Endothelial cell of umbilical vein (primary cell): Measurements from ENCODE around the gene B9D1. TPM values are rescaled to one million over a fixed set of nuclear protein-coding genes. Genes with fewer than 3 reads are reported as not detected.

Experiments
- BruUV-seq: library from RNA; stranded (reverse); fragments of 400-500 nt; replicated peaks from 2 replicates; lab custom pipeline; 2021; lab: Mats Ljungman, UMichigan
- CTCF ChIA-PET: fragments of 300-600, 350-600 bp; sonication (Branson Sonifier 250); formaldehyde crosslinking; loops from one replicate; lab custom pipeline; 2021; ENCODE audit warnings: antibody characterized with exemption, inconsistent platforms; lab: Charles Lee
- POLR2A ChIA-PET: fragments of 300-600, 350-600 bp; sonication (Branson Sonifier 250); formaldehyde crosslinking; loops from one replicate; lab custom pipeline; 2021; ENCODE audit warnings: antibody characterized with exemption, inconsistent platforms; lab: Charles Lee
- DNase-seq: peaks from one replicate; pipeline ENCODE4 v3.0.0-alpha.2; 2011; ENCODE audit warnings: low read depth, low spot score
- FAIRE-seq: peaks from 2 replicates; lab custom pipeline; 2011; peaks lifted over from hg19 to GRCh38; lab: Jason Lieb, UNC
- H2AFZ ChIP-seq: 2 replicates; pipeline ENCODE4 v1.6.0; 2012; ENCODE audit warnings: low read depth, low read length, control low read depth, inconsistent platforms
- H3K27ac ChIP-seq: 2 replicates; pipeline ENCODE4 v1.5.1; 2011; ENCODE audit warnings: low read depth, mild to moderate bottlenecking, control low read depth, low read length, moderate library complexity; ENCODE audit not compliant: insufficient read depth
- H3K27me3 ChIP-seq, 2 experiments: 2 replicates each; pipeline versions ENCODE4 v1.6.0 to v1.6.1; 2011; ENCODE audit warnings: low read length in 2 of 2, mixed read lengths in 1 of 2; ENCODE audit not compliant: control insufficient read depth in 2 of 2, insufficient read depth in 2 of 2
- H3K36me3 ChIP-seq, 2 experiments: 2 replicates in 1 of 2; 3 replicates in 1 of 2; pipeline ENCODE4 v1.5.1; 2011; ENCODE audit warnings: low read length in 2 of 2, mild to moderate bottlenecking in 1 of 2, moderate library complexity in 1 of 2; ENCODE audit not compliant: control insufficient read depth in 2 of 2, insufficient read depth in 2 of 2; ENCODE audit errors: extremely low read depth in 1 of 2
- H3K4me1 ChIP-seq: 3 replicates; pipeline ENCODE4 v1.5.1; 2011; ENCODE audit warnings: mild to moderate bottlenecking, low read length; ENCODE audit not compliant: control insufficient read depth, insufficient read depth; ENCODE audit errors: extremely low read depth
- H3K4me2 ChIP-seq: 2 replicates; pipeline ENCODE4 v1.6.1; 2011; ENCODE audit warnings: low read length, control low read depth, mixed read lengths; ENCODE audit not compliant: insufficient read depth
- H3K4me3 ChIP-seq, 3 experiments: fragments of 200-600 bp in 1 of 3; sonication (generic), shearing (Covaris generic) in 1 of 3; replicated peaks in 1 of 3; 2 replicates each; pipeline ENCODE4 v1.5.1; 2011 to 2016; ENCODE audit warnings: control low read depth in 3 of 3, low read length in 3 of 3, mild to moderate bottlenecking in 2 of 3, inconsistent platforms in 1 of 3, low read depth in 1 of 3, moderate library complexity in 1 of 3; ENCODE audit not compliant: insufficient read depth in 1 of 3
- H3K79me2 ChIP-seq: 2 replicates; pipeline ENCODE4 v1.6.0; 2012; ENCODE audit warnings: low read length, inconsistent platforms; ENCODE audit not compliant: control insufficient read depth, insufficient read depth
- H3K9ac ChIP-seq: replicated peaks from 2 replicates; pipeline ENCODE3; 2011; ENCODE audit warnings: low read length, control low read depth; ENCODE audit not compliant: insufficient read depth; ENCODE audit errors: extremely low read depth
- H3K9me1 ChIP-seq: replicated peaks from 3 replicates; pipeline ENCODE4 v1.6.0; 2011; ENCODE audit warnings: mild to moderate bottlenecking, low read length; ENCODE audit not compliant: control insufficient read depth, insufficient read depth; ENCODE audit errors: extremely low read depth
- H3K9me3 ChIP-seq: replicated peaks from 2 replicates; pipeline ENCODE4 v1.5.1; 2012; ENCODE audit warnings: low read length, inconsistent platforms; ENCODE audit not compliant: control insufficient read depth, insufficient read depth
- H4K20me1 ChIP-seq: replicated peaks from 2 replicates; pipeline ENCODE3; 2011; ENCODE audit warnings: mild to moderate bottlenecking, low read length; ENCODE audit not compliant: control insufficient read depth, insufficient read depth; ENCODE audit errors: extremely low read depth
- CTCF ChIP-seq, 2 donors: IDR thresholded peaks; 1 replicate in 1 of 2; 2 replicates in 1 of 2; pipeline ENCODE4 v1.5.1; 2011; ENCODE audit warnings: low read length in 2 of 2, mild to moderate bottlenecking in 2 of 2, moderate library complexity in 2 of 2, control low read depth in 1 of 2, inconsistent platforms in 1 of 2, low read depth in 1 of 2; ENCODE audit not compliant: insufficient read depth in 1 of 2; ENCODE audit errors: extremely low read depth in 1 of 2
- EZH2 ChIP-seq: IDR thresholded peaks from 2 replicates; pipeline ENCODE4 v1.6.1; 2012; ENCODE audit warnings: borderline replicate concordance, low read depth, mild to moderate bottlenecking, moderate library complexity, low read length, inconsistent platforms; ENCODE audit not compliant: severe bottlenecking
- FOS ChIP-seq: IDR thresholded peaks from 2 replicates; pipeline ENCODE4 v1.6.1; 2011; ENCODE audit warnings: mild to moderate bottlenecking, low read length, moderate library complexity, borderline replicate concordance; ENCODE audit not compliant: insufficient read depth
- GATA2 ChIP-seq: IDR thresholded peaks from 2 replicates; pipeline ENCODE4 v1.7.0; 2011; ENCODE audit warnings: low read depth, mild to moderate bottlenecking, moderate library complexity, mixed read lengths, low read length; ENCODE audit not compliant: insufficient read length, insufficient read depth
- JUN ChIP-seq: IDR thresholded peaks from 2 replicates; pipeline ENCODE4 v1.6.1; 2011; ENCODE audit warnings: borderline replicate concordance, low read depth; ENCODE audit not compliant: insufficient read length, insufficient read depth
- MAX ChIP-seq: IDR thresholded peaks from 2 replicates; pipeline ENCODE4 v1.6.1; 2011; ENCODE audit not compliant: insufficient read depth, insufficient read length
- MYC ChIP-seq: IDR thresholded peaks from one replicate; pipeline ENCODE4 v1.6.1; 2011; ENCODE audit warnings: mild to moderate bottlenecking, low read depth, low read length
- POLR2A ChIP-seq: IDR thresholded peaks from 2 replicates; pipeline ENCODE4 v1.6.1; 2012; ENCODE audit warnings: low read depth, mild to moderate bottlenecking, control low read depth, low read length
- POLR2AphosphoS5 ChIP-seq: IDR thresholded peaks from 2 replicates; pipeline ENCODE4 v1.6.1; 2012; ENCODE audit warnings: low read depth, mild to moderate bottlenecking, control low read depth, low read length, moderate library complexity; ENCODE audit not compliant: insufficient read depth
- dilution Hi-C: fragments of 300-500 bp; cut with MboI; formaldehyde crosslinking; loops from one replicate; pipeline ENCODE4 v1.15.0; 2019; ENCODE audit warnings: low sequenced_read_pairs; ENCODE audit not compliant: extremely low pct_ligation_motif_present
- intact Hi-C: fragments of 100-400 bp; cut with micrococcal nuclease; formaldehyde crosslinking; loops from one replicate; pipeline ENCODE4 v1.10.0; 2022
- polyA plus RNA-seq, 4 experiments: library from polyadenylated mRNA; depleted of rRNA in 3 of 4; stranded (reverse) in 3 of 4; unstranded in 1 of 4; fragments of >200 nt; gene quantifications; 2 replicates each; pipeline versions ENCODE4 v1.2.1 to v1.2.3, GENCODE V29; 2011 to 2012; ENCODE audit warnings: missing spikeins in 1 of 4
- total RNA-seq: library from RNA; stranded (reverse); gene quantifications from 2 replicates; pipeline ENCODE4 v1.2.3, GENCODE V29; 2021

The B9D1 gene
- total and polyA plus RNA-seq, 2 donors (not counting 3 experiments of a cell fraction or from before 2014, with no cell fraction given) = 20.5 to 55.8 TPM

- Histone ChIP-seq H3K4me3 (no peak overlapping the region), H3K79me2 (no peaks in the 10 kb centered on the region), H3K9me3 (no peaks in the 10 kb centered on the region), H3K27me3 (no peaks in the 10 kb centered on the region), H3K9me1 (no peaks in the 10 kb centered on the region), H4K20me1 (no peaks in the 10 kb centered on the region), H3K36me3 (no peaks in the 10 kb centered on the region), H3K27ac (no peak overlapping the region), H3K9ac (no peak overlapping the region), H3K4me2 (no peak overlapping the region), H3K4me1 (no peaks in the 10 kb centered on the region), H2AFZ (no peak overlapping the region)
- no peak for TF ChIP-seq EZH2
- no peak for TF ChIP-seq CTCF (IDR thresholded peaks at IDR 0.05; ENCODE audit: extremely low read depth in 1 of 2, insufficient read depth in 1 of 2, low read depth in 1 of 2, low read length in 2 of 2)
- TF ChIP-seq GATA2 = no peak
- TF ChIP-seq FOS = no peak
- TF ChIP-seq MAX = no peak
- no peak for TF ChIP-seq JUN
- TF ChIP-seq POLR2AphosphoS5 = no peak
- TF ChIP-seq MYC = no peak
- no peak for TF ChIP-seq POLR2A
- DNase-seq (no peak), FAIRE-seq (no peak)
- no TSS peak for BruUV-seq
- POLR2A ChIA-PET = no interaction called here
- intact Hi-C loops = no loop called here
- CTCF ChIA-PET = interaction anchor here (4.2 kb wide), 1 partner anchor 9 kb away, joined by 23 read pairs; the partner anchor contains the start of gene B9D1
- dilution Hi-C loops = no loop called here
These were observed 9.9 kb upstream of the B9D1 start for GRCh38 chr17:19372439-19372838.
